ENCODE data around the gene AQP2.

GRCh38 chr12:49924628-49925246, 25.8 kb upstream of the AQP2 start:
- no peak for TF ChIP-seq CTCF (IDR thresholded peaks at IDR 0.05)
- TF ChIP-seq POLR2A (IDR thresholded peaks at IDR 0.05) = no peak
